ENCODE measurements around the gene ATP2A3. TPM values are rescaled to one million over a fixed set of nuclear protein-coding genes. Genes with fewer than 3 reads are reported as not detected.
"Not testable (repeated sequence)": the region's sequence is repeated elsewhere in the genome, so short reads cannot be mapped to it uniquely, and the experiment has no call there.

Gene ATP2A3
- total RNA-seq, 3 donors from 2014 or later, result 55.8 to 68.8 (median 63.6) TPM

GRCh38 chr17:4001048-4001590 is 36.9 kb upstream of the ATP2A3 start:
- H3K9me3 Mint-ChIP-seq, result no peaks in the 10 kb centered on the region
- ATAC-seq (no peak), DNase-seq (no peak)
- H3K4me1 Mint-ChIP-seq (ENCODE audit: low read depth), result no peaks in the 10 kb centered on the region
- H3K4me3 Mint-ChIP-seq, result no peak overlapping the region
- peaks cover 5% of the 10 kb centered on the region for H3K27me3 Mint-ChIP-seq (ENCODE audit: low read depth)
- peaks cover 2% of the 10 kb centered on the region for H3K36me3 Mint-ChIP-seq (ENCODE audit: insufficient read depth)

GRCh38 chr17:3998436-3998835 is 34.2 kb upstream of the ATP2A3 start:
- Mint-ChIP-seq H3K4me1 (ENCODE audit: low read depth) (no peaks in the 10 kb centered on the region), H3K9me3 (peaks cover 7% of the 10 kb centered on the region), H3K4me3 (no peak overlapping the region), H3K36me3 (ENCODE audit: insufficient read depth) (no peaks in the 10 kb centered on the region), H3K27me3 (ENCODE audit: low read depth) (peaks cover 7% of the 10 kb centered on the region)
- DNase-seq, result no peak
- no peak for ATAC-seq

GRCh38 chr17:3995067-3995466 is 30.8 kb upstream of the ATP2A3 start:
- Mint-ChIP-seq H3K36me3 (ENCODE audit: insufficient read depth) (no peaks in the 10 kb centered on the region), H3K4me1 (ENCODE audit: low read depth) (no peaks in the 10 kb centered on the region), H3K9me3 (peaks cover 7% of the 10 kb centered on the region), H3K4me3 (no peak overlapping the region), H3K27me3 (ENCODE audit: low read depth) (peaks cover 11% of the 10 kb centered on the region)
- ATAC-seq (no peak), DNase-seq (no peak)

- H3K9me3 Mint-ChIP-seq, result peaks cover 7% of the 10 kb centered on the region
- H3K4me3 Mint-ChIP-seq, result no peak overlapping the region
- H3K36me3 Mint-ChIP-seq (ENCODE audit: insufficient read depth), result no peaks in the 10 kb centered on the region
- ATAC-seq (no peak), DNase-seq (no peak)
- peaks cover 11% of the 10 kb centered on the region for H3K27me3 Mint-ChIP-seq (ENCODE audit: low read depth)
- no peaks in the 10 kb centered on the region for H3K4me1 Mint-ChIP-seq (ENCODE audit: low read depth)
Measured at GRCh38 chr17:3994221-3994576, 30.0 kb upstream of the ATP2A3 start.

GRCh38 chr17:3993493-3994220 is 29.4 kb upstream of the ATP2A3 start:
- Mint-ChIP-seq H3K4me1 (ENCODE audit: low read depth) (no peaks in the 10 kb centered on the region), H3K9me3 (peaks cover 7% of the 10 kb centered on the region), H3K36me3 (ENCODE audit: insufficient read depth) (no peaks in the 10 kb centered on the region), H3K27me3 (ENCODE audit: low read depth) (peaks cover 11% of the 10 kb centered on the region), H3K4me3 (no peak overlapping the region)
- DNase-seq (no peak), ATAC-seq (no peak)

GRCh38 chr17:3992370-3992769 is 28.1 kb upstream of the ATP2A3 start:
- Mint-ChIP-seq H3K9me3 (peaks cover 7% of the 10 kb centered on the region), H3K4me1 (ENCODE audit: low read depth) (no peaks in the 10 kb centered on the region), H3K36me3 (ENCODE audit: insufficient read depth) (no peaks in the 10 kb centered on the region), H3K4me3 (no peak overlapping the region), H3K27me3 (ENCODE audit: low read depth) (peaks cover 11% of the 10 kb centered on the region)
- DNase-seq (no peak), ATAC-seq (no peak)

GRCh38 chr17:3991699-3992098 is 27.5 kb upstream of the ATP2A3 start:
- not testable (repeated sequence) for H3K4me3 Mint-ChIP-seq; H3K36me3 Mint-ChIP-seq (ENCODE audit: insufficient read depth); H3K9me3 Mint-ChIP-seq; ATAC-seq; DNase-seq; H3K4me1 Mint-ChIP-seq (ENCODE audit: low read depth)
- H3K27me3 Mint-ChIP-seq (ENCODE audit: low read depth), result peaks cover 11% of the 10 kb centered on the region

GRCh38 chr17:3990386-3991127 is 26.3 kb upstream of the ATP2A3 start:
- Mint-ChIP-seq H3K4me1 (ENCODE audit: low read depth) (no peaks in the 10 kb centered on the region), H3K36me3 (ENCODE audit: insufficient read depth) (no peaks in the 10 kb centered on the region), H3K9me3 (peaks cover 7% of the 10 kb centered on the region), H3K4me3 (no peak overlapping the region), H3K27me3 (ENCODE audit: low read depth) (peaks cover 7% of the 10 kb centered on the region)
- ATAC-seq (no peak), DNase-seq (no peak)

GRCh38 chr17:3989041-3989886 is 25.0 kb upstream of the ATP2A3 start:
- Mint-ChIP-seq H3K9me3 (no peaks in the 10 kb centered on the region), H3K4me3 (no peak overlapping the region), H3K36me3 (ENCODE audit: insufficient read depth) (no peaks in the 10 kb centered on the region), H3K27me3 (ENCODE audit: low read depth) (peaks cover 4% of the 10 kb centered on the region), H3K4me1 (ENCODE audit: low read depth) (no peaks in the 10 kb centered on the region)
- DNase-seq (no peak), ATAC-seq (no peak)

GRCh38 chr17:3988297-3989040 is 24.2 kb upstream of the ATP2A3 start:
- DNase-seq, result no peak
- H3K9me3 Mint-ChIP-seq, result no peaks in the 10 kb centered on the region
- no peak for ATAC-seq
- H3K36me3 Mint-ChIP-seq (ENCODE audit: insufficient read depth), result no peaks in the 10 kb centered on the region
- H3K4me1 Mint-ChIP-seq (ENCODE audit: low read depth), result peaks cover 2% of the 10 kb centered on the region
- peaks cover 4% of the 10 kb centered on the region for H3K27me3 Mint-ChIP-seq (ENCODE audit: low read depth)
- H3K4me3 Mint-ChIP-seq, result no peak overlapping the region

GRCh38 chr17:3986939-3987335 is 22.7 kb upstream of the ATP2A3 start:
- no peaks in the 10 kb centered on the region for H3K27me3 Mint-ChIP-seq (ENCODE audit: low read depth)
- H3K4me1 Mint-ChIP-seq (ENCODE audit: low read depth), result peaks cover 2% of the 10 kb centered on the region
- H3K36me3 Mint-ChIP-seq (ENCODE audit: insufficient read depth), result no peaks in the 10 kb centered on the region
- H3K9me3 Mint-ChIP-seq, result no peaks in the 10 kb centered on the region
- DNase-seq (no peak), ATAC-seq (no peak)
- H3K4me3 Mint-ChIP-seq, result no peak overlapping the region

- Mint-ChIP-seq H3K4me1 (ENCODE audit: low read depth) (peaks cover 2% of the 10 kb centered on the region), H3K27me3 (ENCODE audit: low read depth) (no peaks in the 10 kb centered on the region), H3K36me3 (ENCODE audit: insufficient read depth) (no peaks in the 10 kb centered on the region), H3K4me3 (no peak overlapping the region), H3K9me3 (no peaks in the 10 kb centered on the region)
- DNase-seq, result no peak
- ATAC-seq, result no peak
Measured at GRCh38 chr17:3986270-3986938, 22.2 kb upstream of the ATP2A3 start.

GRCh38 chr17:3985846-3986245 is 21.6 kb upstream of the ATP2A3 start:
- no peaks in the 10 kb centered on the region for H3K27me3 Mint-ChIP-seq (ENCODE audit: low read depth)
- H3K36me3 Mint-ChIP-seq (ENCODE audit: insufficient read depth), result no peaks in the 10 kb centered on the region
- ATAC-seq, result no peak
- no peak overlapping the region for H3K4me3 Mint-ChIP-seq
- H3K9me3 Mint-ChIP-seq, result no peaks in the 10 kb centered on the region
- DNase-seq, result no peak
- H3K4me1 Mint-ChIP-seq (ENCODE audit: low read depth), result peaks cover 2% of the 10 kb centered on the region

Measured in activated T-cell treated with anti-CD3 and anti-CD28 coated beads, Interleukin-2, amount 50 U/mL, for 4 hours (primary cell).